MCF 10A (cell line): Measurements from ENCODE around the gene DBNDD2. TPM values are rescaled to one million over a fixed set of nuclear protein-coding genes. Genes with fewer than 3 reads are reported as not detected.

Experiments used
- BruUV-seq: library from RNA; stranded (reverse); fragments of 400-500 nt; replicated peaks from 2 replicates; lab custom pipeline; 2021; lab: Mats Ljungman, UMichigan
- CTCF ChIA-PET: fragments of 300-600 bp; sonication (Branson Sonifier 250); formaldehyde crosslinking; extraction: SDS; loops from one replicate; lab custom pipeline; 2021; ENCODE audit warnings: antibody characterized with exemption, inconsistent platforms; lab: Yijun Ruan, JAX
- POLR2A ChIA-PET: fragments of 300-600, 350-650 bp; sonication (Branson Sonifier 250); formaldehyde crosslinking; extraction: SDS; loops from one replicate; lab custom pipeline; 2020; ENCODE audit warnings: antibody characterized with exemption, inconsistent platforms; lab: Yijun Ruan, JAX
- DNase-seq: peaks from one replicate; pipeline ENCODE4 v3.0.0-alpha.2; 2018; ENCODE audit not compliant: unreplicated experiment
- H3K27ac Mint-ChIP-seq: one replicate; pipeline ENCODE4 v1.8.0; 2022; ENCODE audit warnings: mild to moderate bottlenecking, low read depth, mixed read lengths; ENCODE audit not compliant: unreplicated experiment
- H3K27me3 Mint-ChIP-seq: one replicate; pipeline ENCODE4 v1.8.0; 2022; ENCODE audit warnings: mixed read lengths; ENCODE audit not compliant: insufficient read depth, unreplicated experiment
- H3K36me3 Mint-ChIP-seq: one replicate; pipeline ENCODE4 v1.8.0; 2022; ENCODE audit warnings: mild to moderate bottlenecking, moderate library complexity, mixed read lengths; ENCODE audit not compliant: insufficient read depth, unreplicated experiment
- H3K4me1 Mint-ChIP-seq: one replicate; pipeline ENCODE4 v1.8.0; 2022; ENCODE audit warnings: mixed read lengths; ENCODE audit not compliant: insufficient read depth, unreplicated experiment
- H3K4me3 Mint-ChIP-seq: one replicate; pipeline ENCODE4 v1.8.0; 2022; ENCODE audit warnings: mild to moderate bottlenecking, moderate library complexity, mixed read lengths; ENCODE audit not compliant: unreplicated experiment
- H3K9me3 Mint-ChIP-seq: one replicate; pipeline ENCODE4 v1.8.0; 2022; ENCODE audit warnings: mixed read lengths; ENCODE audit not compliant: unreplicated experiment
- intact Hi-C: fragments of 100-400 bp; cut with micrococcal nuclease; formaldehyde crosslinking; loops from 2 replicates; pipeline ENCODE4 v1.14.1; 2022
- total RNA-seq: library from RNA; stranded (reverse); gene quantifications from 2 replicates; pipeline ENCODE4 v1.2.3, GENCODE V29; 2022
- TF ChIP-seq, protein P1 (sequence below): fragments of 200-600 bp; IDR thresholded peaks from one replicate; pipeline ENCODE4 v1.8.0; 2022; ENCODE audit warnings: antibody characterized with exemption, mild to moderate bottlenecking; ENCODE audit not compliant: unreplicated experiment

The DBNDD2 gene
- total RNA-seq, 1 experiment from 2014 or later, result 9.1 TPM

DNA sequence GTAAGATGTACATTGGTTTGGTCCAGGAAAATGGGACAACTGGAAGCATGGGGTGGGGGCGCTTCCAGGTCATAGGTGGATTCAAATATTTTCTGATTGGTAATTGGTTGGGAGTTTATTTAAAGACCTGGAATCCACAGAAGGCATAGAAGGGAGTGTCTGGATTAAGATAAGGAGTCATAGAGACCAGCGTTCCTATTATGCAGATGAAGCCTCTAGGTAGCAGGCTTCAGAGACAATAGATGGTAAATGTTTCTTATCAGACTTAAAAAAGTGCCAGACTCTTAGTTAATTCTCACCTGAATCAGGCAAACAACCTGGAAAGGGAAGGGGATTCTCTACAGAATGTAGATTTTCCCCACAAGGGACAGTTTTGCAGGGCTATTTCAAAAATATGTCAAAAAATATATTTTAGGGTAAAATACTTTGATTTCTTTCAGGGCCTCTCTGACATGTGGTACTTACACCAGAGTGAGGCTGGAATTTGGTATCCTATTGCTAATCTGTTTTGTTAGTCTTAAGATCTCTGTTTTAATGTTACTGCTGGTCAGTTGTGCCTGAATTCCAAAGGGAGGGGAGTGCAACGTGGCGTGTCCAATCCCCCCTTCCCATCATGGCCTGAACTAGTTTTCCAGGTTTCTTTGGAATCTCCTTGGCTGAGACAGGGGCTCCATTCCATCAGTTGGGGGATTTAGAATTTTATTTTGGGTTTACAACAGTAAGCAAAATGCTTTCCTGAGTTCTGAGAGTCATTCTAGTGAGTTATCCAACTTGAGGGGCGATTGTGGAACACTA lies 33.0 kb downstream of the DBNDD2 start:
- H3K9me3 Mint-ChIP-seq, result no peaks in the 10 kb centered on the region
- TF ChIP-seq, protein P1, sequence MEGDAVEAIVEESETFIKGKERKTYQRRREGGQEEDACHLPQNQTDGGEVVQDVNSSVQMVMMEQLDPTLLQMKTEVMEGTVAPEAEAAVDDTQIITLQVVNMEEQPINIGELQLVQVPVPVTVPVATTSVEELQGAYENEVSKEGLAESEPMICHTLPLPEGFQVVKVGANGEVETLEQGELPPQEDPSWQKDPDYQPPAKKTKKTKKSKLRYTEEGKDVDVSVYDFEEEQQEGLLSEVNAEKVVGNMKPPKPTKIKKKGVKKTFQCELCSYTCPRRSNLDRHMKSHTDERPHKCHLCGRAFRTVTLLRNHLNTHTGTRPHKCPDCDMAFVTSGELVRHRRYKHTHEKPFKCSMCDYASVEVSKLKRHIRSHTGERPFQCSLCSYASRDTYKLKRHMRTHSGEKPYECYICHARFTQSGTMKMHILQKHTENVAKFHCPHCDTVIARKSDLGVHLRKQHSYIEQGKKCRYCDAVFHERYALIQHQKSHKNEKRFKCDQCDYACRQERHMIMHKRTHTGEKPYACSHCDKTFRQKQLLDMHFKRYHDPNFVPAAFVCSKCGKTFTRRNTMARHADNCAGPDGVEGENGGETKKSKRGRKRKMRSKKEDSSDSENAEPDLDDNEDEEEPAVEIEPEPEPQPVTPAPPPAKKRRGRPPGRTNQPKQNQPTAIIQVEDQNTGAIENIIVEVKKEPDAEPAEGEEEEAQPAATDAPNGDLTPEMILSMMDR, result no peak
- intact Hi-C loops, result no loop called here
- H3K27me3 Mint-ChIP-seq, result peaks cover 19% of the 10 kb centered on the region
- no peaks in the 10 kb centered on the region for H3K36me3 Mint-ChIP-seq
- DNase-seq, result no peak
- H3K27ac Mint-ChIP-seq, result no peak overlapping the region
- H3K4me1 Mint-ChIP-seq, result no peaks in the 10 kb centered on the region
- POLR2A ChIA-PET, result no interaction called here
- no TSS peak for BruUV-seq
- CTCF ChIA-PET, result interaction anchor here (0.6 to 7.1 kb wide), 6 partner anchors 12 to 331 kb away, joined by 3 to 92 read pairs (median 11); no protein-coding TSS in a partner anchor
- no peak overlapping the region for H3K4me3 Mint-ChIP-seq

DNA sequence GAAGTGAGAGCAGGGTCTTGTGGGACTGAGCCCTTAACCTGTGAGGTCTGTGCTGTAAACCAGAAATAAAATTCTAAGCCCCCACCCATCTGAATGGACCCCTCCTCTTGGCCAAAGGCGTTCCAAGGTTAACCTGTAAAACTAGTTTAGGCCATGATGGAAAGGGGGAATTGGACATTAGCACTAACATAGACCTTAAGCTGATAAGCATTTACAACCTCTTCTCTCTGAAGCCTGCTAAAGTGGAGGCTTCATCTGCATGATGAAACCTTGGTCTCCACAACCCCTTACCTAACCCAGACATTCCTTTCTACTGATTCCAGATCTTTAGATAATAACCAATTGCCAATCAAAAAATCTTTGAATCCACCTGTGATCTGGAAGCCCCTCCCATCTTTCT lies 33.7 kb downstream of the DBNDD2 start:
- Mint-ChIP-seq H3K4me1 (no peaks in the 10 kb centered on the region), H3K36me3 (no peaks in the 10 kb centered on the region), H3K27ac (no peak overlapping the region), H3K4me3 (no peak overlapping the region), H3K27me3 (peaks cover 19% of the 10 kb centered on the region), H3K9me3 (no peaks in the 10 kb centered on the region)
- no peak for DNase-seq
- POLR2A ChIA-PET, result no interaction called here
- BruUV-seq, result no TSS peak
- TF ChIP-seq, protein P1, result no peak
- intact Hi-C loops, result no loop called here
- CTCF ChIA-PET, result no interaction called here

DNA sequence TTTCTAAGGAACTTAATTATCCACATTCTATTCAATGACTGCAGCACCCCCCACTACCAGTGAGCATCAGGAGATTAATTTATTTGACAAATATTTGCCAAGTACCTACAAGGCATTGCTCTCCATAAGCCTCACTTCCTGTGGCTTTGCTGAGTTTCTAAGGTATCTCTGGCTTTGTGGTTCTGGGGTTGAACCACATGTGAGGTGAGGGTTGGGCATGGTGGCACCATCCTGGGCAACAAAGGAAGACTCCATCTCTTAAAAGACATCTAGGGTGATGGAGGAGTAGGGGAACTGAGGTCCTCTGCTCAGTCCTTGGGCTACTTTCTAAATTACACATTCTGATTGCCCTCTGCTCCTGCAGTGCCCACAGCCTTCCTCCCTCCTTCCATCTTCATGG lies 36.0 kb downstream of the DBNDD2 start:
- Mint-ChIP-seq H3K9me3 (no peaks in the 10 kb centered on the region), H3K27me3 (peaks cover 19% of the 10 kb centered on the region), H3K36me3 (no peaks in the 10 kb centered on the region), H3K4me3 (no peak overlapping the region), H3K4me1 (no peaks in the 10 kb centered on the region), H3K27ac (no peak overlapping the region)
- intact Hi-C loops, result no loop called here
- CTCF ChIA-PET, result interaction anchor here (0.7 to 1.7 kb wide), 11 partner anchors 9 to 327 kb away, joined by 3 to 9 read pairs (median 4); partner anchors contain the start of gene EPPIN
- TF ChIP-seq, protein P1, result no peak
- no TSS peak for BruUV-seq
- POLR2A ChIA-PET, result no interaction called here
- no peak for DNase-seq

DNA sequence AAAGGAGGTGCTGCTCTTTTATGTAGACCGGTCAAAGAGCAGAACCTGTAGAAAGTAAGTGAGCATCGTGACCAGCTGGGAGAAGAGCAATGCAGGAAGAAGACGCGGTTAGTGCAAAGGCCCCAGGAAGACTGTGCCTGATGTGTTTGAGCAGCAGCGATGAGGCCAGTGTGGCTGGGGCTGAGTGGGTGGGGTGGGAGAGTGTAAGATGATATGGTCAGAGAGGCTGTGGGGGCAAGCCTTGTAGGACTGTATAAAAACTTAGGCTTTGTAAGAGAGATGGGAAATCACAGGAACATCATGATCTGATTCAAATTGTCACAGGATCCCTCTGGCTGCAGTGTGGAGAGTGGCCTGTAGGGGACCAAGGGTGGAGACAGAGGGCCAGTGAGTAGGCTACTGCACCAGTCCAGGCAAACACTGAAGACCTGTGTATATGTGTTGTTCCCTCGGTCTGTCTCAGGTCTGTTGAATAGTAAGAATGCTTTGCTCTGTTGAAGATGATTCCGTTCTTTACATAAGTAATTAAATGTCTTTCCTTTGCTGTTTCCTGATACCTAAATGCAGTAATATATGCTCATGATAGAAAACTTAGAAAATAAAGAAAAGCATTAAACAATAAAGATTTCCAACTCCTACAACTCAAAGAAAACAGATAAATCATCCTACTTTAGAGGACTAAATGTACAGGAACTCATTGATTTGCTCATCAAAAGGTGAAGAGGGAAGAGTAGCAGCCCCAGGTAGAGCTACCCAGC lies 37.9 kb downstream of the DBNDD2 start:
- no peaks in the 10 kb centered on the region for H3K36me3 Mint-ChIP-seq
- H3K27me3 Mint-ChIP-seq, result peaks cover 19% of the 10 kb centered on the region
- no peaks in the 10 kb centered on the region for H3K4me1 Mint-ChIP-seq
- intact Hi-C loops, result no loop called here
- DNase-seq, result peak; percentile 51
- TF ChIP-seq, protein P1, result peak; percentile 50
- no peak overlapping the region for H3K27ac Mint-ChIP-seq
- no TSS peak for BruUV-seq
- ChIA-PET CTCF (interaction anchor here (0.6 to 3.9 kb wide), 19 partner anchors 7 to 522 kb away, joined by 3 to 39 read pairs (median 3); partner anchors contain the start of genes EPPIN and SYS1), POLR2A (interaction anchor here (0.5 to 1.1 kb wide), 5 partner anchors 12 to 312 kb away, joined by 3 to 4 read pairs (median 3); partner anchors contain the start of gene PIGT)
- H3K4me3 Mint-ChIP-seq, result no peak overlapping the region
- no peaks in the 10 kb centered on the region for H3K9me3 Mint-ChIP-seq
